Ishikawa (cell line): ENCODE data around the gene CCM2.

Experiments
- CEBPB ChIP-seq: IDR thresholded peaks from 2 replicates; pipeline ENCODE4 v1.6.1; 2012
- CREB1 ChIP-seq: IDR thresholded peaks from 2 replicates; pipeline ENCODE4 v1.6.1; 2012; ENCODE audit warnings: low read depth
- EGR1 ChIP-seq: IDR thresholded peaks from 2 replicates; pipeline ENCODE4 v1.6.1; 2012
- EP300 ChIP-seq: IDR thresholded peaks from 2 replicates; pipeline ENCODE4 v1.6.1; 2012; ENCODE audit warnings: borderline replicate concordance
- FOXM1 ChIP-seq: IDR thresholded peaks from 2 replicates; pipeline ENCODE4 v1.6.1; 2012; ENCODE audit warnings: low read depth, borderline replicate concordance
- NFIC ChIP-seq: IDR thresholded peaks from 2 replicates; pipeline ENCODE4 v1.6.1; 2012
- RAD21 ChIP-seq: IDR thresholded peaks from 2 replicates; pipeline ENCODE4 v1.6.1; 2012; ENCODE audit warnings: low read depth
- TAF1 ChIP-seq: IDR thresholded peaks from 2 replicates; pipeline ENCODE4 v1.6.1; 2012; ENCODE audit warnings: low read depth, mild to moderate bottlenecking
- TCF12 ChIP-seq: IDR thresholded peaks from 2 replicates; pipeline ENCODE4 v1.6.1; 2012; ENCODE audit warnings: low read depth
- TEAD4 ChIP-seq: IDR thresholded peaks from 2 replicates; pipeline ENCODE4 v1.6.1; 2012
- YY1 ChIP-seq: IDR thresholded peaks from 2 replicates; pipeline ENCODE4 v1.6.1; 2012; ENCODE audit warnings: low read depth
- ZBTB7A ChIP-seq: IDR thresholded peaks from 2 replicates; pipeline ENCODE4 v1.6.1; 2012; ENCODE audit warnings: low read depth
- TF ChIP-seq, protein P1 (sequence below): IDR thresholded peaks from 2 replicates; pipeline ENCODE4 v1.6.1; 2012; ENCODE audit warnings: low read depth, mild to moderate bottlenecking
- TF ChIP-seq, protein P2 (sequence below): IDR thresholded peaks from 2 replicates; pipeline ENCODE4 v1.6.1; 2012
- TF ChIP-seq, protein P3 (sequence below): IDR thresholded peaks from 2 replicates; pipeline ENCODE4 v1.6.1; 2012

Gene CCM2

DNA sequence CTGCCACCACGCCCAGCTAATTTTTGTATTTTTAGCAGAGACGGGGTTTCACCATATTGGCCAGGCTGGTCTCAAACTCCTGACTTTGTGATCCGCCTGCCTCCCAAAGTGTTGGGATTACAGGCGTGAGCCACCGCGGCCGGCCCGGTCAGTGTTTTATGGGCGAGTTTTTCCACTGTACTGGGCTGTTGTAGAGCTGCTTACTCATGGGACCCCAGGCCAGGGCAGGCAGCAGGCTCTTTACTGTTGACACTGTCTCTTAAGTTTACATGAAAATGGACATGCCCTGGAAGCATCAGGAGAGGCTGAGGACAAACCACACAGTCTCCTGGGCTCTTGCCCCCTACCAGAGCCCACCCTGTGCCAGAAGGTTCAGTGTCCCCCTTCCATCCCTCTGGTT lies 77.6 kb downstream of the CCM2 start:
- TF ChIP-seq YY1 (no peak), FOXM1 (no peak), CREB1 (no peak), CEBPB (no peak), NFIC (no peak), TEAD4 (no peak), TCF12 (no peak), ZBTB7A (no peak), EGR1 (no peak), EP300 (no peak), TAF1 (no peak), RAD21 (no peak)
- TF ChIP-seq, protein P1, sequence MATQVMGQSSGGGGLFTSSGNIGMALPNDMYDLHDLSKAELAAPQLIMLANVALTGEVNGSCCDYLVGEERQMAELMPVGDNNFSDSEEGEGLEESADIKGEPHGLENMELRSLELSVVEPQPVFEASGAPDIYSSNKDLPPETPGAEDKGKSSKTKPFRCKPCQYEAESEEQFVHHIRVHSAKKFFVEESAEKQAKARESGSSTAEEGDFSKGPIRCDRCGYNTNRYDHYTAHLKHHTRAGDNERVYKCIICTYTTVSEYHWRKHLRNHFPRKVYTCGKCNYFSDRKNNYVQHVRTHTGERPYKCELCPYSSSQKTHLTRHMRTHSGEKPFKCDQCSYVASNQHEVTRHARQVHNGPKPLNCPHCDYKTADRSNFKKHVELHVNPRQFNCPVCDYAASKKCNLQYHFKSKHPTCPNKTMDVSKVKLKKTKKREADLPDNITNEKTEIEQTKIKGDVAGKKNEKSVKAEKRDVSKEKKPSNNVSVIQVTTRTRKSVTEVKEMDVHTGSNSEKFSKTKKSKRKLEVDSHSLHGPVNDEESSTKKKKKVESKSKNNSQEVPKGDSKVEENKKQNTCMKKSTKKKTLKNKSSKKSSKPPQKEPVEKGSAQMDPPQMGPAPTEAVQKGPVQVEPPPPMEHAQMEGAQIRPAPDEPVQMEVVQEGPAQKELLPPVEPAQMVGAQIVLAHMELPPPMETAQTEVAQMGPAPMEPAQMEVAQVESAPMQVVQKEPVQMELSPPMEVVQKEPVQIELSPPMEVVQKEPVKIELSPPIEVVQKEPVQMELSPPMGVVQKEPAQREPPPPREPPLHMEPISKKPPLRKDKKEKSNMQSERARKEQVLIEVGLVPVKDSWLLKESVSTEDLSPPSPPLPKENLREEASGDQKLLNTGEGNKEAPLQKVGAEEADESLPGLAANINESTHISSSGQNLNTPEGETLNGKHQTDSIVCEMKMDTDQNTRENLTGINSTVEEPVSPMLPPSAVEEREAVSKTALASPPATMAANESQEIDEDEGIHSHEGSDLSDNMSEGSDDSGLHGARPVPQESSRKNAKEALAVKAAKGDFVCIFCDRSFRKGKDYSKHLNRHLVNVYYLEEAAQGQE, result no peak
- TF ChIP-seq, protein P2, sequence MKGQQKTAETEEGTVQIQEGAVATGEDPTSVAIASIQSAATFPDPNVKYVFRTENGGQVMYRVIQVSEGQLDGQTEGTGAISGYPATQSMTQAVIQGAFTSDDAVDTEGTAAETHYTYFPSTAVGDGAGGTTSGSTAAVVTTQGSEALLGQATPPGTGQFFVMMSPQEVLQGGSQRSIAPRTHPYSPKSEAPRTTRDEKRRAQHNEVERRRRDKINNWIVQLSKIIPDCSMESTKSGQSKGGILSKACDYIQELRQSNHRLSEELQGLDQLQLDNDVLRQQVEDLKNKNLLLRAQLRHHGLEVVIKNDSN, result no peak
- TF ChIP-seq, protein P3, sequence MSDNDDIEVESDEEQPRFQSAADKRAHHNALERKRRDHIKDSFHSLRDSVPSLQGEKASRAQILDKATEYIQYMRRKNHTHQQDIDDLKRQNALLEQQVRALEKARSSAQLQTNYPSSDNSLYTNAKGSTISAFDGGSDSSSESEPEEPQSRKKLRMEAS, result no peak

DNA sequence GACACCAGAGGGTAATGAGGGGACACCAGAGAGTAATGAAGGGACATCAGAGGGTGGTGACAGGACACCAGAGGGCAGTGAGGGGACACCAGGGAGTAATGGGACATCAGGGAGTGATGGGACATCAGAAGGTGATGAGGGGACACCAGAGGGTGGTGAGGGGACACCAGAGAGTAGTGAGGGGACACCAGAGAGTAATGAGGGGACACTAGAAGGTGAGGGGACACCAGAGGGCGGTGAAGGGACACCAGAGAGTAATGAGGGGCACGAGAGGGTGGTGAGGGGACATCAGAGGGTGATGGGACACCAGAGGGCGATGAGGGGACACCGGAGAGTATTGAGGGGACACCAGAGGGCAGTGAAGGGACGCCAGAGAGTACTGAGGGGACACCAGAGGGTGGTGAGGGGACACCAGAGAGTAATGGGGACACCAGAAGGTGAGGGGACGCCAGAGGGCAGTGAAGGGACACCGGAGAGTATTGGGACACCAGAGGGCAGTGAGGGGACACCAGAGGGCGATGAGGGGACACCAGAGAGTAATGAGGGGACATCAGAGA lies 78.2 kb downstream of the CCM2 start:
- TF ChIP-seq YY1 (no peak), TAF1 (no peak), CREB1 (no peak), RAD21 (no peak), TEAD4 (no peak), EP300 (no peak), NFIC (no peak), ZBTB7A (no peak)
- TF ChIP-seq, protein P1, result no peak
- TF ChIP-seq, protein P3, result no peak
- TF ChIP-seq, protein P2, result no peak

DNA sequence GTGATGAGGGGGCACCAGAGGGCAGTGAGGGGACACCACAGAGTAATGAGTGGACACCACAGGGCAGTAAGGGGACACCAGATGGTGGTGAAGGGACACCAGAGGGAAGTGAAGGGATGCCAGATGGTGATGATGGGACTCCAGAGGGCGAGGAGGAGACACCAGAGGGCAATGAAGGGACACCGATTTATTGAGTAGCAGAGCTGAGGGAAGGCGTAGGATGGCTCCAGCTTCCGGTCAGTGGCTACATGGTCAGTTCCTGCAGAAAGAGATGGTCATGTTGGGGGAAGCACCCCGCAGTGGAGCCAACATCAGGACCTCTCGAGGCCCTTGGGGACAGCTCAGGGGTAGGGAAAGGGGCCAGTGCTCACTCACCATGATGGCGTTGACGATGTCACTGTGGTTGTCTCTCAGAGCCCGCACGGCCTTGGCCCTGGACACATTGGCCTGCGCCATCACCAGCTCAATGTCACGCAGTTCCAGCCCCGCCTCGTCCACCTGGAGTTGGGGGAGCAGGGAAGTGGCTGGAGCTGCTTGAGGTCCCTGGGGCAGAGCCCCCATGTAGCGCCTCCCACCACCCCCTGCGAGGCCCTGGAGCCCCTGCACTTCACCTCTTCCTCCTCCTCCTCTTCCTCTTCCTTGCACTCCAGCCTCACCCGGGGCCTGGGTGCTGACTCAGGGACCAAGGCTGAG lies 80.4 kb downstream of the CCM2 start:
- TF ChIP-seq CEBPB (no peak), TCF12 (no peak), TEAD4 (no peak), TAF1 (no peak), EP300 (no peak), FOXM1 (no peak)
- TF ChIP-seq, protein P3, result no peak

DNA sequence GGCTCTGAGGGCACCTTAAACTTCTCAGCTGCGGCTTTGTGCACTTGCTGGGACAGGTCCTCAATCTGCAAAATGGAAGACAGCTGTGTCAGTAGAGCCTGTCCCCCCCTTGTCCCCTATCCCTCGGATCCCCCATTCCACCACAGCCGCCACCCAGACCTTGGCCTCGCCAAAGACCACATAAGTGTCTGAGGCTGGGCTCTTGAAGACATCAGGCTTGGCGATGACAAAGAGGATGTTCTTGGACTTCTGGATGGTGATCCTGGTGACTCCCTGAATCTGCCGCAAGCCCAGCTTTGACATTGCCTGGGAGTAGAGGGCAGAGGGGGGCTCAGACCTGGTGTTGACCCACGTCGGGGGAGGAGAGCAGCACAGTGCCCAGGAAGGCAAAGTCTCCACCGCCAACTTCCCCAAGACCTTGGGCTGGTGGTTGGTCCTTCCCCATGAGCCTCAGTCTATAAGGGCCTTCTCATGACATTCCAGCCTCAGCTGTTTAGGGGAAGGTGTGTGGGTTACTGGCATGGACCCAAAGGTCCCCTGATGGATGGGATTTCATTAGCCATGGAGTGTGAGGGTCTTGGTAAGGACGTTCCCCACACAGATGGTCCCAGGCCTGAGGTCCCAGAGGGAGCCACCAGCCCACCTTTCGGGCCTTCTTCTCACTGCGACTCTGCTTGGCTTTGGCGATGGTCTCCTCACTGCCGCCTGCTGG lies 81.1 kb downstream of the CCM2 start:
- no peak for TF ChIP-seq EGR1
- TF ChIP-seq CEBPB, result no peak
- TF ChIP-seq, protein P3, result no peak
- no peak for TF ChIP-seq EP300
- no peak for TF ChIP-seq RAD21
- TF ChIP-seq NFIC, result no peak
- TF ChIP-seq TCF12, result no peak
- TF ChIP-seq, protein P2, result no peak
- no peak for TF ChIP-seq FOXM1
- TF ChIP-seq TEAD4, result no peak
- no peak for TF ChIP-seq TAF1
- TF ChIP-seq CREB1, result no peak
- TF ChIP-seq, protein P1, result no peak
- no peak for TF ChIP-seq ZBTB7A
- TF ChIP-seq YY1, result no peak
